ENCODE results near the gene WNK2.

DNA sequence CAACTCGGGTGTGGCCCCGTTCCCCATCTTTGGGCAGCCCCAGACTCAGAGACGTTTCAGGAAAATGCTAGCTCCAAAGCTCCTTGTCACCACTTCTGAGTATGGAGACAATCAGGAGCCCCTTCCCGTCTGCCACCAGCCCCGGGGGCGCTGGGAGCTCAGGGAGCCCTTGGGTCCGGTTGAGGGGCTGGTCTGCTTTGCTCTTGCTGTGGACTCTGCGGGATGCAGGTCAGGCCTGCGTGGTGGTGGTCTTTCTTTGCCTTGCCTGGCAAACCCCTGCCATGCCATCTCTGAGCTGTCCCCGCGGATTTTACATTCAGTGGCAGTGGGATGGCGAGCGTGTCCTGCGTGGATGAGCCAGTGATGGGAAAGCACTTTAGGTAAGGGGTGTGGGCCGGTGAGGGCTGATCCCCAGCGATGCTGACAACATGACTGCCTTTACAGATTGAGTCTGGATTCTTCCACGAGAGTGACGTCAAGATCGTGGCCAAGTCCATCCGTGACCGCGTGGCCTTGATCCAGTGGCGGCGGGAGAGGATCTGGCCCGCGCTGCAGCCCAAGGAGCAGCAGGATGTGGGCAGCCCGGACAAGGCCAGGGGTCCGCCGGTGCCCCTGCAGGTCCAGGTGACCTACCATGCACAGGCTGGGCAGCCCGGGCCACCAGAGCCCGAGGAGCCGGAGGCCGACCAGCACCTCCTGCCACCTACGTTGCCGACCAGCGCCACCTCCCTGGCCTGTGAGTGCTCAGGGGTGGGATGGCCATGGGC is 63.3 kb downstream of the WNK2 start:
- TF ChIP-seq, protein P1, sequence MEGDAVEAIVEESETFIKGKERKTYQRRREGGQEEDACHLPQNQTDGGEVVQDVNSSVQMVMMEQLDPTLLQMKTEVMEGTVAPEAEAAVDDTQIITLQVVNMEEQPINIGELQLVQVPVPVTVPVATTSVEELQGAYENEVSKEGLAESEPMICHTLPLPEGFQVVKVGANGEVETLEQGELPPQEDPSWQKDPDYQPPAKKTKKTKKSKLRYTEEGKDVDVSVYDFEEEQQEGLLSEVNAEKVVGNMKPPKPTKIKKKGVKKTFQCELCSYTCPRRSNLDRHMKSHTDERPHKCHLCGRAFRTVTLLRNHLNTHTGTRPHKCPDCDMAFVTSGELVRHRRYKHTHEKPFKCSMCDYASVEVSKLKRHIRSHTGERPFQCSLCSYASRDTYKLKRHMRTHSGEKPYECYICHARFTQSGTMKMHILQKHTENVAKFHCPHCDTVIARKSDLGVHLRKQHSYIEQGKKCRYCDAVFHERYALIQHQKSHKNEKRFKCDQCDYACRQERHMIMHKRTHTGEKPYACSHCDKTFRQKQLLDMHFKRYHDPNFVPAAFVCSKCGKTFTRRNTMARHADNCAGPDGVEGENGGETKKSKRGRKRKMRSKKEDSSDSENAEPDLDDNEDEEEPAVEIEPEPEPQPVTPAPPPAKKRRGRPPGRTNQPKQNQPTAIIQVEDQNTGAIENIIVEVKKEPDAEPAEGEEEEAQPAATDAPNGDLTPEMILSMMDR (conservative IDR thresholded peaks at IDR 0.05; ENCODE audit: low read depth, low read length) = no peak
- no peak for TF ChIP-seq BHLHE40 (IDR thresholded peaks at IDR 0.05; ENCODE audit: low read depth, low read length)
- no peak for TF ChIP-seq RAD21 (IDR thresholded peaks at IDR 0.05; ENCODE audit: low read length)
- TF ChIP-seq RFX5 (IDR thresholded peaks at IDR 0.05; ENCODE audit: low read depth, low read length) = no peak
- TF ChIP-seq POLR2A (IDR thresholded peaks at IDR 0.05; ENCODE audit: low read depth, low read length) = no peak
- TF ChIP-seq FOS (IDR thresholded peaks at IDR 0.05; ENCODE audit: low read depth, low read length) = no peak
- TF ChIP-seq NFE2L2 (IDR thresholded peaks at IDR 0.05; ENCODE audit: low read depth, low read length) = no peak
- TF ChIP-seq USF2 (IDR thresholded peaks at IDR 0.05; ENCODE audit: low read depth, low read length) = no peak

All from IMR-90 (cell line).